Measurements from ENCODE around the gene ZNF570. TPM values are rescaled to one million over a fixed set of nuclear protein-coding genes. Genes with fewer than 3 reads are reported as not detected.

Gene ZNF570
- total and polyA plus RNA-seq, 2 of the 13 experiments (the other 11 are each of a cell fraction or from before 2014, with no cell fraction given), result 1.0 to 4.4 TPM

- TF ChIP-seq SMAD3 (CRISPR knock-in tag; IDR thresholded peaks at IDR 0.05) (peak; percentile 90; the same call in 1 of the 2 replicates), ZNF883 (CRISPR knock-in tag; IDR thresholded peaks at IDR 0.05; ENCODE audit: not compliant biosample characterization) (peak; percentile 63), SIX4 (CRISPR knock-in tag; IDR thresholded peaks at IDR 0.05) (no peak; the same call in 1 of the 2 replicates), CHCHD3 (CRISPR knock-in tag; IDR thresholded peaks at IDR 0.05) (no peak), EZH2 (conservative IDR thresholded peaks at IDR 0.05; ENCODE audit: low read depth, low read length) (no peak), ZNF350 (CRISPR knock-in tag; IDR thresholded peaks at IDR 0.05; ENCODE audit: borderline replicate concordance, low read depth) (peak; percentile 91), ZBTB21 (CRISPR knock-in tag; IDR thresholded peaks at IDR 0.05) (no peak), PAF1 (CRISPR knock-in tag; IDR thresholded peaks at IDR 0.05) (no peak), IRX3 (CRISPR knock-in tag; IDR thresholded peaks at IDR 0.05; ENCODE audit: borderline replicate concordance, low read depth) (peak; percentile 76; the same call in 1 of the 2 replicates), SIX1 (CRISPR knock-in tag; IDR thresholded peaks at IDR 0.05; ENCODE audit: borderline replicate concordance) (no peak), GATAD2A (CRISPR knock-in tag; IDR thresholded peaks at IDR 0.05) (peak; percentile 44), ZNF33A (CRISPR knock-in tag; IDR thresholded peaks at IDR 0.05; ENCODE audit: borderline replicate concordance) (0 out of 2 replicates have a peak, but pooled peaks have one; percentile 35), PTBP1 (IDR thresholded peaks at IDR 0.05; ENCODE audit: low read depth, low read length, poor library complexity, severe bottlenecking) (no peak), NR2F6 (IDR thresholded peaks at IDR 0.05) (peak; percentile 45; the same call in 1 of the 2 replicates), NR2F6 (CRISPR knock-in tag; IDR thresholded peaks at IDR 0.05) (peak; percentile 45; the same call in 1 of the 2 replicates), GTF3A (CRISPR knock-in tag; conservative IDR thresholded peaks at IDR 0.05) (peak; percentile 43; the same call in 1 of the 2 replicates), IRF2 (CRISPR knock-in tag; IDR thresholded peaks at IDR 0.05) (peak; percentile 99), ZNF124 (CRISPR knock-in tag; IDR thresholded peaks at IDR 0.05) (peak; percentile 49; the same call in 1 of the 2 replicates), FOXM1 (CRISPR knock-in tag; IDR thresholded peaks at IDR 0.05) (no peak), MAFF (IDR thresholded peaks at IDR 0.05; ENCODE audit: low read depth, low read length) (no peak), RAD21 (CRISPR knock-in tag; IDR thresholded peaks at IDR 0.05) (no peak; the same call in 1 of the 2 replicates), HOXD1 (CRISPR knock-in tag; IDR thresholded peaks at IDR 0.05) (0 out of 2 replicates have a peak, but pooled peaks have one; percentile 19), ZFP37 (CRISPR knock-in tag; IDR thresholded peaks at IDR 0.05; ENCODE audit: borderline replicate concordance) (no peak), ZBTB8A (CRISPR knock-in tag; IDR thresholded peaks at IDR 0.05; ENCODE audit: borderline replicate concordance, low read depth) (no peak), HNF4A (CRISPR knock-in tag; IDR thresholded peaks at IDR 0.05) (0 out of 2 replicates have a peak, but pooled peaks have one; percentile 27), ZNF724P (CRISPR knock-in tag; IDR thresholded peaks at IDR 0.05; ENCODE audit: borderline replicate concordance) (no peak), BRCA1 (CRISPR knock-in tag; IDR thresholded peaks at IDR 0.05) (0 out of 2 replicates have a peak, but pooled peaks have one; percentile 70), KMT2B (CRISPR knock-in tag; IDR thresholded peaks at IDR 0.05) (peak; percentile 94), EHMT2 (IDR thresholded peaks at IDR 0.05; ENCODE audit: borderline replicate concordance, low read depth, low read length) (no peak), ZFP62 (CRISPR knock-in tag; IDR thresholded peaks at IDR 0.05) (no peak), DPF2 (CRISPR knock-in tag; IDR thresholded peaks at IDR 0.05; ENCODE audit: borderline replicate concordance, low read depth) (no peak), ATM (IDR thresholded peaks at IDR 0.05; ENCODE audit: borderline replicate concordance) (no peak), ZNF879 (CRISPR knock-in tag; IDR thresholded peaks at IDR 0.05) (no peak), TEAD2 (CRISPR knock-in tag; IDR thresholded peaks at IDR 0.05) (no peak), FOXC1 (CRISPR knock-in tag; IDR thresholded peaks at IDR 0.05; ENCODE audit: borderline replicate concordance) (no peak; the same call in 1 of the 2 replicates), TAF1 (CRISPR knock-in tag; IDR thresholded peaks at IDR 0.05) (peak; percentile 80)
These were observed 2.2 kb upstream of the ZNF570 start, which contains the start of gene ZNF569 (continued) for GRCh38 chr19:37466798-37467607.
